DMS53 treated with DMSO at 0.1 percent for 48 hours (cell line): Measurements from ENCODE around the gene PTGES2.
"Not testable (repeated sequence)": the region's sequence is repeated elsewhere in the genome, so short reads cannot be mapped to it uniquely, and the experiment has no call there.

Source experiments
- DNase-seq: peaks from one replicate; lab custom pipeline; 2025; ENCODE audit not compliant: unreplicated experiment; lab: John Stamatoyannopoulos, UW

PTGES2 gene

DNA sequence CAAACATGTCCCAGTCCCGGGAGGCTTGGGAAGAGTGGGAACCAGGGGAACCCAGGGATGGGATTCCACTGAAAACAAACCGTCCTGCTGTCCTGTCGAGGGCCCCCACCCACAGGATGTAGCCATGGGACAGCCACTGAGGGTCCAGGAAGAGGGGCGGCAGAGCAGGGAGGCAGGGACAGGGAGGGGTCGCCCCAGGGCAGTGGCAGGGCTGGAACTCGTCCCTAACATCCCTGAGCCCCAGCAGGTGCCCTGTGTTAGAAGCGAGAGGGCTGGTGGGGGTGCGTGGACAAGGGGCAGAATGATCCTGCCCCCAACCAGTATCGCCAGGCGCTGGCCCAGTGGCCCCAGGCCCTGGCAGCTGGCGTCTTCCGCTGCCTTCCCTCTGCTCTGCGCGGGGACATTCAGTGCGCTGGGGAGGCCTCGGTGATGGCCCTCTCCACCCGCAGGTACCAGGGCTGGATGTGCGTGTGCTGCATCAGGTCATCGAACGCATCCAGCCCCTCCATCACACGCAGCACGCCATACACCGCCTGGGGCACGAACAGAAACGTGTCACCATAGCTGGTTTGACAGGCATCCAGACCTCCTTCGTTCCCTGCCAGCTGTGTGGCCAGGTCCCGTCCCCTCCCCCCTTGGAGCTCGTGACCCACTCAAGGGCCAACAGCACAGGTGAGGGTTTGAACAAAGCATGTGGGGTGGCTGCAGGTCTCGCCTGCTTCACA, 6.6 kb downstream of the PTGES2 start:
- DNase-seq = no peak

- no peak for DNase-seq
These were observed 7.3 kb downstream of the PTGES2 start for GRCh38 chr9:128120061-128120740.

GRCh38 chr9:128118971-128119665, 8.4 kb downstream of the PTGES2 start:
- no peak for DNase-seq

GRCh38 chr9:128118472-128118857, 9.1 kb downstream of the PTGES2 start:
- DNase-seq = no peak

GRCh38 chr9:128117613-128118471, 9.7 kb downstream of the PTGES2 start:
- DNase-seq = peak; percentile 81

DNA sequence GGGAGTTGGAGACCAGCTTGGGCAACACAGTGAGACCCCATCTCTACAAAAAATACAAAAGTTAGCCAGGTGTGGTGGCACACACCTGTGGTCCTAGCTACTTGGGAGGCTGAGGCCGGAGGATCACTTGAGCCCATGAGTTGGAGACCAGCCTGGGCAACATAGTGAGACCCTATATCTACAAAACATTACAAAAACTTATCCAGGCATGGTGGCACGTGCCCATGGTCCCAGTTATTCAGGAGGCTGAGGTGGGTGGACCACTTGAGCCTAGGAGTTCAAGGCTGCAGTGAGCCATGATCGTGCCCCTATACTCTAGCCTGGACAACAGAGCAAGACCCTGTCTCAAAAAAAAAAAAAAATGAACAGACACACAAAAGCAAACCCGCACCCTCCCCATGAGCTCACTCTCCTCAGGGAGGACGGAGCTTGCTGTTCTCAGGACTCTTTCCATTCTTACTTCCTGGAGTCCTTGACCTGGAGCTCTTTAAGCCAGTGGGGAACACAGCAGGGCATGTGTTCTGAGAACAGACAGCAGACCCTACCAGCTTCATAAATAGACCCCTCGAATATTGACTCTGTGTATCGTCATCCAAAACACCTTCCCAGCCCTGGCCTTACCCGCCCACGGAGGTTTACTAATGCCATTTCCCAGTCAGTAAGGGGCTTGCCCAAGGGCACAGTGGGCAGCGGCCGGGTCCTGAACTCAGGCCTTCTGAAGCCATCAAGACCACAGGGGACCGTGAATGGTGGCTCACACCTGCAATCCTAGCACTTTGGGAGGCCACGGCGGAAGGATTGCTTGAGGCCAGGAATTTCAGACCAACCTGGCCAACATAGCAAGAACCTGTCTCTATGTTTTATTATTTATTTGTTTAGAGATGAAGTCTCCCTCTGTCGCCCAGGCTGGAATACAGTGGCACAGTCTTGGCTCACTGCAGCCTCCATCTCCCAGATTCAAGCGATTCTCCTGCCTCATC, 11.1 kb downstream of the PTGES2 start:
- no peak for DNase-seq

- DNase-seq = peak; percentile 92
These were observed 12.1 kb downstream of the PTGES2 start for GRCh38 chr9:128115187-128116103.

- peak; percentile 70 for DNase-seq
These were observed 13.0 kb downstream of the PTGES2 start for GRCh38 chr9:128114326-128115186.

GRCh38 chr9:128113526-128114325, 13.8 kb downstream of the PTGES2 start:
- no peak for DNase-seq

GRCh38 chr9:128111726-128112125, 15.8 kb downstream of the PTGES2 start:
- not testable (repeated sequence) for DNase-seq

DNA sequence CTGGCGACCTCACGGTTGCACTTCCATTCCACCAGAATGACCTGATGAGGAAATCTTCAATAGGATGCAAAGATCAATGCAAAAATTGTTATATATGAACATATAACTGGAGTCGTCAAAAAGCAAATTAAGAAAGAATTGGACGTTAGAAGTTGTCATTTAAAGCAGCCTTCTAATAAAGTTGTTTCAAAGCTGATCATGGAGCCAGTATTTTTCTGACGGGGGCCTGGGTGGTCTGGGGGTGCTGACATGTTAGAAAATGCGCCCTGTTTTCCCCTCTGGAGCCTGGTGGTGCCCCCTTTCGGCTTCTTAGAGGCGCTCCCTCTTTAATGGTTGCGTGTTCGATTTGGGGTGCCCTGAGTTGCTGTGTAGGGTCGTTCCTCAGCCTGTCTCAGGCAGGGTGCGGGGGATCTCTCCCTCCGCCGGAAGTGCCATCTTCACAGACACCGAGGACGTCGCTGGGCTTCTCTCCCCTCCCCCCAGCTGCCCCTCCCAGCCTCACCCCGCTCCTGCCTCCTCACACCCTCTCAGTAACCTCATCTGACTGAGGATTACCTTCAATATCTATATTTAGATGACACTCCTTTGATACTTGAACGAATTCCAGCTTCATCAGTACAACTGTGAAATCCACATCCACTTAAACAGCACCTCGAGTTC, 18.3 kb downstream of the PTGES2 start:
- DNase-seq = no peak

DNA sequence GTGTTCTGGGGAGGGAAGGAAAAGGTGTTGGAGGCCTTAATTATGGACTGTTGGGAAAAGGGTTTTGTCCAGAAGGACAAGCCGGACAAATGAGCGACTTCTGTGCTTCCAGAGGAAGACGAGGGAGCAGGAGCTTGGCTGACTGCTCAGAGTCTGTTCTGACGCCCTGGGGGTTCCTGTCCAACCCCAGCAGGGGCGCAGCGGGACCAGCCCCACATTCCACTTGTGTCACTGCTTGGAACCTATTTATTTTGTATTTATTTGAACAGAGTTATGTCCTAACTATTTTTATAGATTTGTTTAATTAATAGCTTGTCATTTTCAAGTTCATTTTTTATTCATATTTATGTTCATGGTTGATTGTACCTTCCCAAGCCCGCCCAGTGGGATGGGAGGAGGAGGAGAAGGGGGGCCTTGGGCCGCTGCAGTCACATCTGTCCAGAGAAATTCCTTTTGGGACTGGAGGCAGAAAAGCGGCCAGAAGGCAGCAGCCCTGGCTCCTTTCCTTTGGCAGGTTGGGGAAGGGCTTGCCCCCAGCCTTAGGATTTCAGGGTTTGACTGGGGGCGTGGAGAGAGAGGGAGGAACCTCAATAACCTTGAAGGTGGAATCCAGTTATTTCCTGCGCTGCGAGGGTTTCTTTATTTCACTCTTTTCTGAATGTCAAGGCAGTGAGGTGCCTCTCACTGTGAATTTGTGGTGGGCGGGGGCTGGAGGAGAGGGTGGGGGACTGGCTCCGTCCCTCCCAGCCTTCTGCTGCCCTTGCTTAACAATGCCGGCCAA, 19.1 kb downstream of the PTGES2 start:
- no peak for DNase-seq

DNA sequence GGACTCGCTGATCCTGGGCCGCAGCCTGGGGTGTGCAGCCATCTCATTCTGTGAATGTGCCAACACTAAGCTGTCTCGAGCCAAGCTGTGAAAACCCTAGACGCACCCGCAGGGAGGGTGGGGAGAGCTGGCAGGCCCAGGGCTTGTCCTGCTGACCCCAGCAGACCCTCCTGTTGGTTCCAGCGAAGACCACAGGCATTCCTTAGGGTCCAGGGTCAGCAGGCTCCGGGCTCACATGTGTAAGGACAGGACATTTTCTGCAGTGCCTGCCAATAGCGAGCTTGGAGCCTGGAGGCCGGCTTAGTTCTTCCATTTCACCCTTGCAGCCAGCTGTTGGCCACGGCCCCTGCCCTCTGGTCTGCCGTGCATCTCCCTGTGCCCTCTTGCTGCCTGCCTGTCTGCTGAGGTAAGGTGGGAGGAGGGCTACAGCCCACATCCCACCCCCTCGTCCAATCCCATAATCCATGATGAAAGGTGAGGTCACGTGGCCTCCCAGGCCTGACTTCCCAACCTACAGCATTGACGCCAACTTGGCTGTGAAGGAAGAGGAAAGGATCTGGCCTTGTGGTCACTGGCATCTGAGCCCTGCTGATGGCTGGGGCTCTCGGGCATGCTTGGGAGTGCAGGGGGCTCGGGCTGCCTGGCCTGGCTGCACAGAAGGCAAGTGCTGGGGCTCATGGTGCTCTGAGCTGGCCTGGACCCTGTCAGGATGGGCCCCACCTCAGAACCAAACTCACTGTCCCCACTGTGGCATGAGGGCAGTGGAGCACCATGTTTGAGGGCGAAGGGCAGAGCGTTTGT, 19.9 kb downstream of the PTGES2 start:
- DNase-seq = no peak

DNA sequence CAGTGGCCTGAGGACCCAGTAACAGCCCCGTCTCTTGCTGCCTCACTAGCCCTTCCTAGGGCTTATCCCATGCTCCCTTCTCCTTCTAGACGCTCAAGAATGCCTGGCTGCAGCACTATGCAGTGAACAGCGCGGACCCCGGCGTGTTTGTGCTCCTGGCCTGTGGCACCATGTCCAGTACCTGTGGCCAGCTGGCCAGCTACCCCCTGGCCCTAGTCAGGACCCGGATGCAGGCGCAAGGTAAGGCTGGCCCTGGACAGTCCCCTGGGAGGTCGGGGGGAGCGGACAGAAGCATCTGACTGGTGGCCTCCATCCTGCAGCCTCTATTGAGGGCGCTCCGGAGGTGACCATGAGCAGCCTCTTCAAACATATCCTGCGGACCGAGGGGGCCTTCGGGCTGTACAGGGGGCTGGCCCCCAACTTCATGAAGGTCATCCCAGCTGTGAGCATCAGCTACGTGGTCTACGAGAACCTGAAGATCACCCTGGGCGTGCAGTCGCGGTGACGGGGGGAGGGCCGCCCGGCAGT, 20.5 kb downstream of the PTGES2 start:
- DNase-seq = no peak
